Neuron (in vitro differentiated cells): ENCODE results near the gene UPK3B.
A peak's percentile ranks its signal among the peaks of the same experiment; 100 is the strongest.
"Not testable (repeated sequence)": the region's sequence is repeated elsewhere in the genome, so short reads cannot be mapped to it uniquely, and the experiment has no call there.

Source experiments
- H2AFZ ChIP-seq: one replicate; pipeline ENCODE4 v1.6.1; 2013; ENCODE audit warnings: low read depth, mild to moderate bottlenecking, inconsistent platforms, low read length, moderate library complexity
- H3K27me3 ChIP-seq: one replicate; pipeline ENCODE4 v1.6.1; 2013; ENCODE audit warnings: low read length; ENCODE audit not compliant: insufficient read depth
- H3K36me3 ChIP-seq: one replicate; pipeline ENCODE4 v1.6.1; 2013; ENCODE audit warnings: low read length; ENCODE audit not compliant: insufficient read depth
- H3K4me1 ChIP-seq: one replicate; pipeline ENCODE4 v1.6.1; 2013; ENCODE audit warnings: low read length; ENCODE audit not compliant: insufficient read depth
- H3K4me3 ChIP-seq: 2 replicates; pipeline ENCODE4 v1.5.1; 2013; ENCODE audit warnings: mild to moderate bottlenecking, low read length, moderate library complexity
- H3K9me3 ChIP-seq: one replicate; pipeline ENCODE4 v1.6.1; 2013; ENCODE audit warnings: low read length

The UPK3B gene

GRCh38 chr7:76513817-76514799, 3.8 kb downstream of the UPK3B start:
- no peaks in the 10 kb centered on the region for H3K27me3 ChIP-seq
- H3K36me3 ChIP-seq = no peaks in the 10 kb centered on the region
- H2AFZ ChIP-seq = no peak overlapping the region
- no peaks in the 10 kb centered on the region for H3K9me3 ChIP-seq
- H3K4me3 ChIP-seq = no peak overlapping the region
- peaks cover 10% of the 10 kb centered on the region for H3K4me1 ChIP-seq

- Histone ChIP-seq H2AFZ (no peak overlapping the region), H3K4me3 (no peak overlapping the region), H3K27me3 (no peaks in the 10 kb centered on the region), H3K4me1 (peaks cover 10% of the 10 kb centered on the region), H3K9me3 (no peaks in the 10 kb centered on the region), H3K36me3 (no peaks in the 10 kb centered on the region)
These were observed 4.8 kb downstream of the UPK3B start for GRCh38 chr7:76514926-76515771.

GRCh38 chr7:76515999-76516443, 5.7 kb downstream of the UPK3B start:
- no peak overlapping the region for H3K4me3 ChIP-seq
- no peaks in the 10 kb centered on the region for H3K36me3 ChIP-seq
- H3K4me1 ChIP-seq = peaks cover 10% of the 10 kb centered on the region
- H2AFZ ChIP-seq = no peak overlapping the region
- H3K27me3 ChIP-seq = no peaks in the 10 kb centered on the region
- no peaks in the 10 kb centered on the region for H3K9me3 ChIP-seq

- H3K4me3 ChIP-seq = not testable (repeated sequence)
These were observed 6.6 kb downstream of the UPK3B start for GRCh38 chr7:76516932-76517331.

GRCh38 chr7:76526183-76526582, 15.8 kb downstream of the UPK3B start:
- not testable (repeated sequence) for H3K27me3 ChIP-seq, H3K36me3 ChIP-seq, H3K4me3 ChIP-seq, H3K4me1 ChIP-seq, H3K9me3 ChIP-seq, H2AFZ ChIP-seq

More at GRCh38 chr7:76516932-76517331, 6.6 kb downstream of the UPK3B start:
- H3K36me3 ChIP-seq, H2AFZ ChIP-seq, H3K4me1 ChIP-seq, H3K27me3 ChIP-seq, H3K9me3 ChIP-seq: not testable (repeated sequence)

- not testable (repeated sequence) for H3K9me3 ChIP-seq, H3K27me3 ChIP-seq, H3K36me3 ChIP-seq, H3K4me3 ChIP-seq, H2AFZ ChIP-seq, H3K4me1 ChIP-seq
These were observed 21.3 kb downstream of the UPK3B start for GRCh38 chr7:76531643-76532042.

- not testable (repeated sequence) for H2AFZ ChIP-seq, H3K4me3 ChIP-seq, H3K36me3 ChIP-seq, H3K9me3 ChIP-seq, H3K27me3 ChIP-seq, H3K4me1 ChIP-seq
These were observed 32.8 kb downstream of the UPK3B start, which contains the start of gene SPDYE16 for GRCh38 chr7:76543197-76543596. Gene SPDYE16 (minus strand): TSS chr7:76543297. CDS start chr7:76541459, 1,838 bp downstream.

GRCh38 chr7:76549025-76549854, 38.9 kb downstream of the UPK3B start:
- H3K9me3 ChIP-seq, H3K4me1 ChIP-seq, H3K27me3 ChIP-seq, H3K36me3 ChIP-seq: not testable (repeated sequence)
- Histone ChIP-seq H2AFZ (peak overlapping the region; percentile 77), H3K4me3 (peak overlapping the region; percentile 92)

GRCh38 chr7:76549855-76550248, 39.5 kb downstream of the UPK3B start:
- not testable (repeated sequence) for H3K36me3 ChIP-seq, H2AFZ ChIP-seq, H3K27me3 ChIP-seq, H3K4me1 ChIP-seq, H3K9me3 ChIP-seq
- peak overlapping the region; percentile 92 for H3K4me3 ChIP-seq

GRCh38 chr7:76551992-76552391, 41.6 kb downstream of the UPK3B start:
- not testable (repeated sequence) for H2AFZ ChIP-seq, H3K4me3 ChIP-seq, H3K27me3 ChIP-seq, H3K36me3 ChIP-seq, H3K9me3 ChIP-seq, H3K4me1 ChIP-seq

GRCh38 chr7:76559685-76560084, 49.3 kb downstream of the UPK3B start:
- H3K27me3 ChIP-seq, H3K36me3 ChIP-seq, H3K4me3 ChIP-seq, H3K9me3 ChIP-seq, H3K4me1 ChIP-seq, H2AFZ ChIP-seq: not testable (repeated sequence)

GRCh38 chr7:76560157-76560556, 49.8 kb downstream of the UPK3B start:
- not testable (repeated sequence) for H2AFZ ChIP-seq, H3K9me3 ChIP-seq, H3K4me1 ChIP-seq, H3K27me3 ChIP-seq, H3K4me3 ChIP-seq, H3K36me3 ChIP-seq

- H3K36me3 ChIP-seq, H3K4me1 ChIP-seq, H3K4me3 ChIP-seq, H2AFZ ChIP-seq, H3K9me3 ChIP-seq, H3K27me3 ChIP-seq: not testable (repeated sequence)
These were observed 51.0 kb downstream of the UPK3B start for GRCh38 chr7:76561342-76561741.
